Liver (tissue), 9 donors: Measurements from ENCODE around the gene SORD. TPM values are rescaled to one million over a fixed set of nuclear protein-coding genes. Genes with fewer than 3 reads are reported as not detected.

Experiments used
- DNase-seq: peaks from one replicate; pipeline ENCODE4 v3.0.0-alpha.2; 2017; ENCODE audit warnings: low spot score
- H3K27ac ChIP-seq, 2 donors: one replicate each; pipeline ENCODE4 v1.7.0; 2013; ENCODE audit warnings: inconsistent platforms in 2 of 2, low read length in 2 of 2, control low read depth in 1 of 2, low read depth in 1 of 2, mild to moderate bottlenecking in 1 of 2
- H3K27me3 ChIP-seq, 4 donors: one replicate each; pipeline versions ENCODE4 v1.6.1 to v1.7.0; 2013; ENCODE audit warnings: low read length in 3 of 4, inconsistent platforms in 1 of 4, mild to moderate bottlenecking in 1 of 4, moderate library complexity in 1 of 4; ENCODE audit not compliant: control insufficient read depth in 4 of 4, insufficient read depth in 4 of 4
- H3K36me3 ChIP-seq, 4 donors: one replicate each; pipeline versions ENCODE4 v1.6.1 to v1.7.0; 2013; ENCODE audit warnings: low read length in 3 of 4, mild to moderate bottlenecking in 3 of 4, low read depth in 1 of 4, moderate library complexity in 1 of 4; ENCODE audit not compliant: control insufficient read depth in 4 of 4, insufficient read depth in 3 of 4
- H3K4me1 ChIP-seq, 4 donors: one replicate each; pipeline versions ENCODE4 v1.6.1 to v1.7.0; 2013; ENCODE audit warnings: low read length in 3 of 4, mild to moderate bottlenecking in 3 of 4, moderate library complexity in 1 of 4; ENCODE audit not compliant: control insufficient read depth in 4 of 4, insufficient read depth in 4 of 4
- H3K4me3 ChIP-seq, 3 donors: one replicate each; pipeline versions ENCODE4 v1.6.1 to v1.7.0; 2013; ENCODE audit warnings: low read length in 3 of 3, control low read depth in 1 of 3, low read depth in 1 of 3, mild to moderate bottlenecking in 1 of 3
- H3K9ac ChIP-seq, 2 donors: one replicate each; pipeline ENCODE4 v1.7.0; 2013; ENCODE audit warnings: low read length in 2 of 2, mild to moderate bottlenecking in 2 of 2, moderate library complexity in 2 of 2, control low read depth in 1 of 2, low read depth in 1 of 2
- H3K9me3 ChIP-seq, 4 donors: one replicate each; pipeline versions ENCODE4 v1.6.1 to v1.7.0; 2013; ENCODE audit warnings: low read length in 3 of 4; ENCODE audit not compliant: control insufficient read depth in 4 of 4
- ATF3 ChIP-seq: IDR thresholded peaks from 2 replicates; pipeline ENCODE4 v1.6.1; 2016; ENCODE audit warnings: antibody characterized with exemption
- CTCF ChIP-seq: fragments of 150-350 bp; IDR thresholded peaks from 2 replicates; pipeline ENCODE4 v1.5.1; 2017; ENCODE audit warnings: improper control_type of control experiment, low read depth, low read length; ENCODE audit not compliant: missing input control
- EGR1 ChIP-seq, 2 donors: IDR thresholded peaks; 2 replicates each; pipeline ENCODE4 v1.6.1; 2016 to 2018; ENCODE audit warnings: antibody characterized with exemption in 2 of 2, low read depth in 2 of 2
- FOXA1 ChIP-seq: IDR thresholded peaks from 2 replicates; pipeline ENCODE4 v1.6.1; 2016; ENCODE audit warnings: antibody characterized with exemption
- FOXA2 ChIP-seq: IDR thresholded peaks from 2 replicates; pipeline ENCODE4 v1.6.1; 2016; ENCODE audit warnings: antibody characterized with exemption
- GABPA ChIP-seq, 2 donors: IDR thresholded peaks in 1 of 2; conservative IDR thresholded peaks in 1 of 2; 2 replicates each; pipeline ENCODE4 v1.6.1; 2016; ENCODE audit warnings: antibody characterized with exemption in 2 of 2, mild to moderate bottlenecking in 1 of 2, moderate library complexity in 1 of 2
- HNF4A ChIP-seq, 2 donors: conservative IDR thresholded peaks; 2 replicates each; pipeline ENCODE4 v1.6.1; 2016; ENCODE audit warnings: antibody characterized with exemption in 2 of 2, mild to moderate bottlenecking in 2 of 2
- HNF4G ChIP-seq: IDR thresholded peaks from 2 replicates; pipeline ENCODE4 v1.6.1; 2016; ENCODE audit warnings: antibody characterized with exemption
- JUND ChIP-seq, 2 donors: IDR thresholded peaks; 2 replicates each; pipeline ENCODE4 v1.6.1; 2016; ENCODE audit warnings: antibody characterized with exemption in 2 of 2
- RXRA ChIP-seq, 2 donors: IDR thresholded peaks; 2 replicates each; pipeline ENCODE4 v1.6.1; 2017 to 2018; ENCODE audit warnings: antibody characterized with exemption in 2 of 2, mild to moderate bottlenecking in 1 of 2
- SP1 ChIP-seq: IDR thresholded peaks from 2 replicates; pipeline ENCODE4 v1.6.1; 2018; ENCODE audit warnings: antibody characterized with exemption, mild to moderate bottlenecking
- TAF1 ChIP-seq: conservative IDR thresholded peaks from 2 replicates; pipeline ENCODE4 v1.6.1; 2016; ENCODE audit warnings: antibody characterized with exemption, mild to moderate bottlenecking
- YY1 ChIP-seq: IDR thresholded peaks from 2 replicates; pipeline ENCODE4 v1.6.1; 2016; ENCODE audit warnings: antibody characterized with exemption, mild to moderate bottlenecking
- ZBTB33 ChIP-seq: IDR thresholded peaks from 2 replicates; pipeline ENCODE4 v1.6.1; 2016; ENCODE audit warnings: antibody characterized with exemption
- WGBS: extraction: QIAGEN DNeasy Blood & Tissue Kit; methylation state at CpG from one replicate; pipeline ENCODE4 v1.1.7; 2013; 5-methylcytosine and 5-hydroxymethylcytosine counted together
- polyA plus RNA-seq, 2 donors: library from polyadenylated mRNA; stranded (reverse) in 1 of 2; unstranded in 1 of 2; fragments of 200-250 nt in 1 of 2; fragments of >200 nt in 1 of 2; fragmentation: Nextera tagmentation in 1 of 2; extraction: Ambion mirVana in 1 of 2; gene quantifications; one replicate each; pipeline versions ENCODE4 v1.2.1 to v1.2.3, GENCODE V29; 2013 to 2015
- total RNA-seq, 2 donors: library from RNA; depleted of rRNA; stranded (reverse); fragments of >200 nt; gene quantifications; one replicate each; pipeline ENCODE4 v1.2.3, GENCODE V29; 2014
- TF ChIP-seq, protein P1 (sequence below): IDR thresholded peaks from 2 replicates; pipeline ENCODE4 v1.6.1; 2016; ENCODE audit warnings: antibody characterized with exemption
- TF ChIP-seq, protein P2 (sequence below): IDR thresholded peaks from 2 replicates; pipeline ENCODE4 v1.6.1; 2016; ENCODE audit warnings: antibody characterized with exemption, mild to moderate bottlenecking
- donor health status: healthy.
- donor health status: healthy.
- donor health status: healthy.
- donor health status: healthy.
- donor health status: healthy.

Gene SORD
- total and polyA plus RNA-seq, 4 donors, result 75.5 to 169 (median 167) TPM

GRCh38 chr15:45048794-45049631, 26.0 kb downstream of the SORD start:
- Histone ChIP-seq H3K4me1 (no peaks in the 10 kb centered on the region), H3K9me3 (no peaks in the 10 kb centered on the region), H3K27ac (peak overlapping the region in 1 of 2 donors; percentile 58), H3K9ac (no peak overlapping the region), H3K4me3 (no peak overlapping the region), H3K36me3 (peaks cover 9 to 42% (median 18%) of the 10 kb centered on the region in 4 donors), H3K27me3 (no peaks in the 10 kb centered on the region)
- WGBS, result 74% methylated on average over 7 of the region's 7 CpGs
- no peak for DNase-seq
- TF ChIP-seq JUND (IDR thresholded peaks at IDR 0.05) (no peak), EGR1 (IDR thresholded peaks at IDR 0.05; ENCODE audit: low read depth in 2 of 2) (no peak), HNF4G (no peak), HNF4A (conservative IDR thresholded peaks at IDR 0.05) (no peak), GABPA (IDR thresholded peaks at IDR 0.05 in 1 of 2, conservative IDR thresholded peaks at IDR 0.05 in 1 of 2) (no peak), SP1 (no peak), CTCF (no peak), TAF1 (no peak), ATF3 (no peak)
- TF ChIP-seq, protein P1, sequence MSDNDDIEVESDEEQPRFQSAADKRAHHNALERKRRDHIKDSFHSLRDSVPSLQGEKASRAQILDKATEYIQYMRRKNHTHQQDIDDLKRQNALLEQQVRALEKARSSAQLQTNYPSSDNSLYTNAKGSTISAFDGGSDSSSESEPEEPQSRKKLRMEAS, result no peak
- TF ChIP-seq, protein P2, sequence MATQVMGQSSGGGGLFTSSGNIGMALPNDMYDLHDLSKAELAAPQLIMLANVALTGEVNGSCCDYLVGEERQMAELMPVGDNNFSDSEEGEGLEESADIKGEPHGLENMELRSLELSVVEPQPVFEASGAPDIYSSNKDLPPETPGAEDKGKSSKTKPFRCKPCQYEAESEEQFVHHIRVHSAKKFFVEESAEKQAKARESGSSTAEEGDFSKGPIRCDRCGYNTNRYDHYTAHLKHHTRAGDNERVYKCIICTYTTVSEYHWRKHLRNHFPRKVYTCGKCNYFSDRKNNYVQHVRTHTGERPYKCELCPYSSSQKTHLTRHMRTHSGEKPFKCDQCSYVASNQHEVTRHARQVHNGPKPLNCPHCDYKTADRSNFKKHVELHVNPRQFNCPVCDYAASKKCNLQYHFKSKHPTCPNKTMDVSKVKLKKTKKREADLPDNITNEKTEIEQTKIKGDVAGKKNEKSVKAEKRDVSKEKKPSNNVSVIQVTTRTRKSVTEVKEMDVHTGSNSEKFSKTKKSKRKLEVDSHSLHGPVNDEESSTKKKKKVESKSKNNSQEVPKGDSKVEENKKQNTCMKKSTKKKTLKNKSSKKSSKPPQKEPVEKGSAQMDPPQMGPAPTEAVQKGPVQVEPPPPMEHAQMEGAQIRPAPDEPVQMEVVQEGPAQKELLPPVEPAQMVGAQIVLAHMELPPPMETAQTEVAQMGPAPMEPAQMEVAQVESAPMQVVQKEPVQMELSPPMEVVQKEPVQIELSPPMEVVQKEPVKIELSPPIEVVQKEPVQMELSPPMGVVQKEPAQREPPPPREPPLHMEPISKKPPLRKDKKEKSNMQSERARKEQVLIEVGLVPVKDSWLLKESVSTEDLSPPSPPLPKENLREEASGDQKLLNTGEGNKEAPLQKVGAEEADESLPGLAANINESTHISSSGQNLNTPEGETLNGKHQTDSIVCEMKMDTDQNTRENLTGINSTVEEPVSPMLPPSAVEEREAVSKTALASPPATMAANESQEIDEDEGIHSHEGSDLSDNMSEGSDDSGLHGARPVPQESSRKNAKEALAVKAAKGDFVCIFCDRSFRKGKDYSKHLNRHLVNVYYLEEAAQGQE, result no peak

- no peak overlapping the region for H3K4me3 ChIP-seq
- no peaks in the 10 kb centered on the region for H3K27me3 ChIP-seq
- WGBS, result 99% methylated on average over 1 of the region's 1 CpG
- no peak overlapping the region for H3K27ac ChIP-seq
- DNase-seq, result no peak
- no peaks in the 10 kb centered on the region for H3K9me3 ChIP-seq
- no peaks in the 10 kb centered on the region for H3K4me1 ChIP-seq
- H3K36me3 ChIP-seq, result peaks cover 6 to 42% (median 17%) of the 10 kb centered on the region in 4 donors
- no peak overlapping the region for H3K9ac ChIP-seq
- TF ChIP-seq RXRA (IDR thresholded peaks at IDR 0.05), result no peak
- no peak for TF ChIP-seq YY1
- TF ChIP-seq, protein P1, result no peak
- TF ChIP-seq EGR1 (IDR thresholded peaks at IDR 0.05; ENCODE audit: low read depth in 2 of 2), result no peak
- TF ChIP-seq SP1, result no peak
- no peak for TF ChIP-seq CTCF
- TF ChIP-seq FOXA1, result no peak
- TF ChIP-seq FOXA2, result no peak
- TF ChIP-seq JUND (IDR thresholded peaks at IDR 0.05), result no peak
- TF ChIP-seq ZBTB33, result no peak
- TF ChIP-seq HNF4G, result no peak
Observed at GRCh38 chr15:45050587-45050986, 27.6 kb downstream of the SORD start.
